T-helper 1 cell treated with Interleukin-12 subunit alpha and Interleukin-12 subunit beta and Interleukin-4 antibody, amounts not matched to agents 30 μg/mL and 1 μg/mL, for 36 hours (primary cell): Measurements from ENCODE around the gene B9D1.

Source experiments
- H3K27ac Mint-ChIP-seq: one replicate; pipeline ENCODE4 v1.8.0; 2021; ENCODE audit warnings: mild to moderate bottlenecking, mixed read lengths
- H3K27me3 Mint-ChIP-seq: one replicate; pipeline ENCODE4 v1.8.0; 2021; ENCODE audit warnings: low read depth, mixed read lengths
- H3K36me3 Mint-ChIP-seq: one replicate; pipeline ENCODE4 v1.8.0; 2021; ENCODE audit warnings: low read depth, mixed read lengths
- H3K4me1 Mint-ChIP-seq: one replicate; pipeline ENCODE4 v1.8.0; 2021; ENCODE audit warnings: low read depth, mixed read lengths
- H3K4me3 Mint-ChIP-seq: one replicate; pipeline ENCODE4 v1.8.0; 2021; ENCODE audit warnings: mild to moderate bottlenecking, moderate library complexity, mixed read lengths
- H3K9me3 Mint-ChIP-seq: one replicate; pipeline ENCODE4 v1.8.0; 2021; ENCODE audit warnings: mixed read lengths

Gene B9D1

DNA sequence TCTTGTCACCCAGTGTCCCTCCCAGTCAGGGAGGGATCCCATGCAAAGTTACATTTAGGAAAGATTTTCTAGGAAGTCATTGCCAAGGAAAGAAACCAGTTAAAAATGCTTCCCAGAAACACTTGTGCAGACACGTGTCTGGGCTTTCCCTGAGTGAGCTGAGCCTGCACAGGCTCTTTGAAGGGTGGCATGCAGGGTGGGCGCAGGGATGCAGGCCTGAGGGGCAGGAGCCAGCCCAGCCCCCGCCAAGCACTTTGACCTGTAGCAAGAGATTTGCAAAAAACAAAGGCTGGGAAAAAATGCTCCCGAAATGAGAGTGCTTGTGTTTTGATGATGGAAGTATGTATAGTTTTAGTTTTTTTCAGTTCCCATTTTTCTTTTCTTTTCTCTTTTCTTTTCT is 52.4 kb downstream of the B9D1 start:
- Mint-ChIP-seq H3K27ac (no peak overlapping the region), H3K4me1 (peaks cover 31% of the 10 kb centered on the region), H3K27me3 (peaks cover 19% of the 10 kb centered on the region), H3K9me3 (no peaks in the 10 kb centered on the region), H3K36me3 (no peaks in the 10 kb centered on the region), H3K4me3 (no peak overlapping the region)

GRCh38 chr17:19309701-19310100 is 52.8 kb downstream of the B9D1 start:
- peaks cover 33% of the 10 kb centered on the region for H3K4me1 Mint-ChIP-seq
- H3K27ac Mint-ChIP-seq: no peak overlapping the region
- H3K9me3 Mint-ChIP-seq: no peaks in the 10 kb centered on the region
- peaks cover 19% of the 10 kb centered on the region for H3K27me3 Mint-ChIP-seq
- H3K36me3 Mint-ChIP-seq: no peaks in the 10 kb centered on the region
- H3K4me3 Mint-ChIP-seq: no peak overlapping the region

DNA sequence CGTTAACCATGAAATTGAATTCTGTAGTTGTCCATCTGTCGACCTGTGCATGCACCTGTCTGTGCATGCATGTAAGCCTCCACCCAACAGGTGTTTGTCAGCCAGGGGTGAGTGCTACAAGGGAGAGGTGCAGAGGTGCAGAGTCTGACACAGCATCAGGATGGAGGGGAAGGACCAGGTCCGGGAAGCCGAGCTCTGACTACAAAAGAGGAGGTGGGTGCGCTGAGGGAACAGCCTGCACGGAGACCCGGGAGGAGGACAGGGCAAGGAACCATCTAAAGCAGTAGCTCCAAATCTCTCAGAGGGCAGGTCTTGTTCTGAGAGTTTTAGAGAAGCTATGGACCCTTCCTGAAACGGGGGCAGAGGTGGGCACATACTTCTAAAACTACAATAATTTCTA is 54.1 kb downstream of the B9D1 start:
- H3K4me1 Mint-ChIP-seq: peaks cover 36% of the 10 kb centered on the region
- H3K27me3 Mint-ChIP-seq: peaks cover 19% of the 10 kb centered on the region
- no peaks in the 10 kb centered on the region for H3K9me3 Mint-ChIP-seq
- no peak overlapping the region for H3K4me3 Mint-ChIP-seq
- H3K27ac Mint-ChIP-seq: no peak overlapping the region
- no peaks in the 10 kb centered on the region for H3K36me3 Mint-ChIP-seq

GRCh38 chr17:19307521-19307920 is 55.0 kb downstream of the B9D1 start:
- peaks cover 36% of the 10 kb centered on the region for H3K4me1 Mint-ChIP-seq
- no peaks in the 10 kb centered on the region for H3K9me3 Mint-ChIP-seq
- H3K27ac Mint-ChIP-seq: peak overlapping the region; percentile 19
- no peak overlapping the region for H3K4me3 Mint-ChIP-seq
- H3K36me3 Mint-ChIP-seq: no peaks in the 10 kb centered on the region
- peaks cover 19% of the 10 kb centered on the region for H3K27me3 Mint-ChIP-seq

- no peaks in the 10 kb centered on the region for H3K36me3 Mint-ChIP-seq
- H3K27ac Mint-ChIP-seq: peak overlapping the region; percentile 55
- peak overlapping the region; percentile 51 for H3K4me3 Mint-ChIP-seq
- H3K4me1 Mint-ChIP-seq: peaks cover 29% of the 10 kb centered on the region
- no peaks in the 10 kb centered on the region for H3K9me3 Mint-ChIP-seq
- peaks cover 19% of the 10 kb centered on the region for H3K27me3 Mint-ChIP-seq
Observed at GRCh38 chr17:19306160-19307111, 56.1 kb downstream of the B9D1 start.

- peak overlapping the region; percentile 51 for H3K4me3 Mint-ChIP-seq
- peak overlapping the region; percentile 55 for H3K27ac Mint-ChIP-seq
Observed at GRCh38 chr17:19305761-19306159, 56.8 kb downstream of the B9D1 start.

GRCh38 chr17:19305256-19305655 is 57.3 kb downstream of the B9D1 start:
- Mint-ChIP-seq H3K4me3 (peak overlapping the region; percentile 10), H3K9me3 (no peaks in the 10 kb centered on the region), H3K4me1 (peaks cover 28% of the 10 kb centered on the region), H3K27ac (peak overlapping the region; percentile 26), H3K27me3 (peaks cover 22% of the 10 kb centered on the region), H3K36me3 (no peaks in the 10 kb centered on the region)

More at GRCh38 chr17:19305761-19306159, 56.8 kb downstream of the B9D1 start:
- no peaks in the 10 kb centered on the region for H3K36me3 Mint-ChIP-seq
- no peaks in the 10 kb centered on the region for H3K9me3 Mint-ChIP-seq
- peaks cover 22% of the 10 kb centered on the region for H3K27me3 Mint-ChIP-seq
- H3K4me1 Mint-ChIP-seq: peaks cover 28% of the 10 kb centered on the region

DNA sequence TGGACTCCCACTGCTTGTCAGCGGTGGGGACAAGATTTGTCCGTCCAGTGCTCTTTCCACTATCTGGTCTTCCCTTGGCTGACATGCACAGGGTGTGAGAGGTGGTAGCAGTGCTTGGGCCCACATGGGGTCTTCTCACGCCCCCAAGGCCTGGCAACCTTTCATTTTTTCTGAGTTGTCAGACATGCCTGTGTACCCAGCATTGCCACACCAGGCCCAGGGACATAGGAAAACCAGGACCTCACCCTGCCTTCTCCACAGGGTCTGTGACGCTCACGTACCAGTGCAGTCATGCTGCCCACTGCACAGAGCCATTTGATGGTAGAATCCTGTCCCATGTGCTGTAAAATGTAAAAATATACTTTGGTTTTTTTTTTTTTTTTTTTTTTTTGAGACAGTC is 57.8 kb downstream of the B9D1 start:
- no peaks in the 10 kb centered on the region for H3K9me3 Mint-ChIP-seq
- peaks cover 28% of the 10 kb centered on the region for H3K4me1 Mint-ChIP-seq
- H3K4me3 Mint-ChIP-seq: peak overlapping the region; percentile 10
- no peaks in the 10 kb centered on the region for H3K36me3 Mint-ChIP-seq
- H3K27me3 Mint-ChIP-seq: peaks cover 21% of the 10 kb centered on the region
- no peak overlapping the region for H3K27ac Mint-ChIP-seq

GRCh38 chr17:19304209-19304608 is 58.3 kb downstream of the B9D1 start:
- Mint-ChIP-seq H3K27ac (no peak overlapping the region), H3K27me3 (peaks cover 17% of the 10 kb centered on the region), H3K4me3 (no peak overlapping the region), H3K36me3 (no peaks in the 10 kb centered on the region), H3K4me1 (peaks cover 28% of the 10 kb centered on the region), H3K9me3 (no peaks in the 10 kb centered on the region)

GRCh38 chr17:19303367-19303776 is 59.2 kb downstream of the B9D1 start:
- Mint-ChIP-seq H3K27me3 (peaks cover 12% of the 10 kb centered on the region), H3K36me3 (no peaks in the 10 kb centered on the region), H3K9me3 (no peaks in the 10 kb centered on the region), H3K4me1 (peaks cover 28% of the 10 kb centered on the region), H3K4me3 (no peak overlapping the region), H3K27ac (no peak overlapping the region)

GRCh38 chr17:19302791-19303331 is 59.7 kb downstream of the B9D1 start:
- Mint-ChIP-seq H3K27me3 (peaks cover 9% of the 10 kb centered on the region), H3K27ac (no peak overlapping the region), H3K9me3 (no peaks in the 10 kb centered on the region), H3K4me1 (peaks cover 28% of the 10 kb centered on the region), H3K4me3 (no peak overlapping the region), H3K36me3 (no peaks in the 10 kb centered on the region)

- peaks cover 23% of the 10 kb centered on the region for H3K4me1 Mint-ChIP-seq
- H3K36me3 Mint-ChIP-seq: no peaks in the 10 kb centered on the region
- H3K9me3 Mint-ChIP-seq: no peaks in the 10 kb centered on the region
- no peak overlapping the region for H3K27ac Mint-ChIP-seq
- no peak overlapping the region for H3K4me3 Mint-ChIP-seq
- H3K27me3 Mint-ChIP-seq: peaks cover 3% of the 10 kb centered on the region
Observed at GRCh38 chr17:19301973-19302372, 60.5 kb downstream of the B9D1 start.

DNA sequence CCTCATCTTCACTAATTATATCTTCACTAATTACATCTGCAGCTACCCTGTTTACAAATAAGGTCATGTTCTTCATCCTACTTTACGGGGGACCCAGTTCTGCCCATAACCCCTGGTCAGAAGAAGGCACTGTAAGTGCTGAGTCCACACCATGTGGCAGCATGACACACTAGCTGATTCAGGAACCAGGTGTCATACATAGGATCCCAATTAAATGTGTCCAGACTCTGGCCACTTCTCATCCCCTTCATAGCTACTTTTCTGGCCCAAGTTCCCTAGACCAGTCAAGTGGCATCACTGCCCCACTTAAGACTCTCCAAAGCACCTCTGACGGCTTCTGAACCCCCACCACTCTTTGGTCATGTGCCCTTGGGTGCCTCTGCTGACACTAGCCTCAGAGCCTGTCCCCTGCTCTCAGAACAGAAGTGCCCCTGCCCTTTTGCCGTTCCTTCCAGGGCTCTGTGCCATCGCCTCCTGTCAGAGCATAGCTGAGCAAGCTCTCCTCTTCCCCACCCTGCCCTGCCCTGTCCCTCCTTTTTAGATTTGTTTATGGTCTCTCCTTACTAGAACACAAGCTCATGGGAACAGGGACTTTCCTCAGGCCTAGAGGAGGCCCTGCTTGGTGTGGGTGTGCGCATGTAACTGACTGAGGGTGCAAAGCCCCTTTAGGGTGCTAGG is 61.1 kb downstream of the B9D1 start:
- no peak overlapping the region for H3K4me3 Mint-ChIP-seq
- peaks cover 18% of the 10 kb centered on the region for H3K4me1 Mint-ChIP-seq
- H3K27ac Mint-ChIP-seq: no peak overlapping the region
- H3K27me3 Mint-ChIP-seq: peaks cover 3% of the 10 kb centered on the region
- no peaks in the 10 kb centered on the region for H3K9me3 Mint-ChIP-seq
- no peaks in the 10 kb centered on the region for H3K36me3 Mint-ChIP-seq

- H3K36me3 Mint-ChIP-seq: no peaks in the 10 kb centered on the region
- H3K27me3 Mint-ChIP-seq: peaks cover 7% of the 10 kb centered on the region
- no peak overlapping the region for H3K4me3 Mint-ChIP-seq
- H3K27ac Mint-ChIP-seq: no peak overlapping the region
- H3K4me1 Mint-ChIP-seq: peaks cover 3% of the 10 kb centered on the region
- no peaks in the 10 kb centered on the region for H3K9me3 Mint-ChIP-seq
Observed at GRCh38 chr17:19299866-19300265, 62.7 kb downstream of the B9D1 start.
